Activated gamma-delta T cell treated with anti-CD3 and anti-CD28 coated beads, Interleukin-2, amount 50 U/mL, for 16 hours (primary cell): ENCODE measurements around the gene HTR6.
"Not testable (repeated sequence)": the region's sequence is repeated elsewhere in the genome, so short reads cannot be mapped to it uniquely, and the experiment has no call there.

Source experiments
- DNase-seq: peaks from one replicate; pipeline ENCODE4 v3.0.0-alpha.2; 2020; ENCODE audit warnings: low read depth

HTR6 gene

GRCh38 chr1:19664453-19665185 lies at the start of gene HTR6:
Gene HTR6, plus strand, starts transcription at chr1:19664875. Its CDS starts 879 bp downstream, at chr1:19665754.
- peak; percentile 8 for DNase-seq

GRCh38 chr1:19615438-19615837 lies 49.2 kb upstream of the HTR6 start:
- DNase-seq, result no peak

- no peak for DNase-seq
Observed at GRCh38 chr1:19616489-19616888, 48.2 kb upstream of the HTR6 start.

GRCh38 chr1:19617376-19617775 lies 47.3 kb upstream of the HTR6 start:
- no peak for DNase-seq

GRCh38 chr1:19618428-19618827 lies 46.2 kb upstream of the HTR6 start:
- DNase-seq, result no peak

GRCh38 chr1:19619697-19620384 lies 44.8 kb upstream of the HTR6 start:
- DNase-seq, result no peak

GRCh38 chr1:19620786-19621185 lies 43.9 kb upstream of the HTR6 start:
- DNase-seq, result no peak

- no peak for DNase-seq
Observed at GRCh38 chr1:19621274-19621950, 43.3 kb upstream of the HTR6 start.

- no peak for DNase-seq
Observed at GRCh38 chr1:19622204-19622603, 42.5 kb upstream of the HTR6 start.

- no peak for DNase-seq
Observed at GRCh38 chr1:19623523-19623922, 41.2 kb upstream of the HTR6 start.

GRCh38 chr1:19625291-19625937 lies 39.3 kb upstream of the HTR6 start:
- DNase-seq, result no peak

GRCh38 chr1:19628879-19629278 lies 35.8 kb upstream of the HTR6 start:
- DNase-seq, result no peak

GRCh38 chr1:19629357-19629756 lies 35.3 kb upstream of the HTR6 start:
- DNase-seq, result no peak

GRCh38 chr1:19630192-19630591 lies 34.5 kb upstream of the HTR6 start:
- DNase-seq, result not testable (repeated sequence)

- DNase-seq, result no peak
Observed at GRCh38 chr1:19630720-19631395, 33.8 kb upstream of the HTR6 start.

- DNase-seq, result no peak
Observed at GRCh38 chr1:19632211-19632610, 32.5 kb upstream of the HTR6 start.

- DNase-seq, result no peak
Observed at GRCh38 chr1:19633106-19633505, 31.6 kb upstream of the HTR6 start.

GRCh38 chr1:19635064-19635463 lies 29.6 kb upstream of the HTR6 start:
- DNase-seq, result not testable (repeated sequence)

GRCh38 chr1:19635646-19636045 lies 29.0 kb upstream of the HTR6 start:
- DNase-seq, result no peak

- DNase-seq, result no peak
Observed at GRCh38 chr1:19636065-19636464, 28.6 kb upstream of the HTR6 start.

- DNase-seq, result not testable (repeated sequence)
Observed at GRCh38 chr1:19636749-19637148, 27.9 kb upstream of the HTR6 start.

GRCh38 chr1:19637606-19638005 lies 27.1 kb upstream of the HTR6 start:
- DNase-seq, result no peak
